Prostate gland (tissue), 2 donors: Measurements from ENCODE around the gene DNAH6. TPM values are rescaled to one million over a fixed set of nuclear protein-coding genes. Genes with fewer than 3 reads are reported as not detected.

Experiments used
- DNase-seq: peaks from one replicate; pipeline ENCODE4 v3.0.0-alpha.2; 2019; ENCODE audit warnings: low spot score
- H3K27ac ChIP-seq, 2 donors: fragments of 200-600 bp; sonication (generic); 2 replicates each; pipeline ENCODE4 v1.5.1; 2017 to 2019
- H3K27me3 ChIP-seq: fragments of 200-600 bp; sonication (generic); replicated peaks from 2 replicates; pipeline ENCODE4 v1.5.1; 2019; ENCODE audit not compliant: insufficient read depth
- H3K36me3 ChIP-seq, 2 donors: fragments of 200-600 bp; sonication (generic); 1 replicate in 1 of 2; 2 replicates in 1 of 2; pipeline versions ENCODE4 v1.5.1 to v1.8.1; 2017 to 2019
- H3K4me1 ChIP-seq: fragments of 200-600 bp; sonication (generic); replicated peaks from 2 replicates; pipeline ENCODE4 v1.5.1; 2019
- H3K4me3 ChIP-seq, 2 donors: fragments of 200-600 bp; sonication (generic); 2 replicates each; pipeline ENCODE4 v1.5.1; 2017 to 2019
- H3K9me3 ChIP-seq: fragments of 200-600 bp; sonication (generic); 2 replicates; pipeline ENCODE4 v1.5.1; 2017
- POLR2A ChIP-seq: fragments of 450-650 bp; IDR thresholded peaks from one replicate; pipeline ENCODE4 v1.6.1; 2016; ENCODE audit warnings: antibody characterized with exemption, mild to moderate bottlenecking
- POLR2AphosphoS5 ChIP-seq: sonication (generic); formaldehyde crosslinking; IDR thresholded peaks from one replicate; pipeline ENCODE4 v1.6.1; 2017; ENCODE audit warnings: antibody characterized with exemption
- WGBS: methylation state at CpG from one replicate; pipeline ENCODE4 v1.1.5; 2018; 5-methylcytosine and 5-hydroxymethylcytosine counted together
- intact Hi-C: fragments of 100-400 bp; cut with DNase I; formaldehyde crosslinking; loops from one replicate; pipeline ENCODE4 v1.14.2; 2022
- total RNA-seq, 2 donors: library from RNA; depleted of rRNA; stranded (reverse); fragments of >200 nt; gene quantifications; one replicate each; pipeline ENCODE4 v1.1.0, GENCODE V29; 2016
- TF ChIP-seq, protein P1 (sequence below), 4 experiments: fragments of 200-600 bp in 2 of 4; fragments of 450-650 bp in 2 of 4; sonication (generic) in 2 of 4; IDR thresholded peaks; 1 replicate in 3 of 4; 2 replicates in 1 of 4; pipeline ENCODE4 v1.5.1; 2016 to 2019; ENCODE audit warnings: antibody characterized with exemption in 4 of 4, mild to moderate bottlenecking in 2 of 4, moderate library complexity in 2 of 4

The DNAH6 gene
- total RNA-seq, 2 donors from 2014 or later: 1.1 to 4.9 TPM

DNA sequence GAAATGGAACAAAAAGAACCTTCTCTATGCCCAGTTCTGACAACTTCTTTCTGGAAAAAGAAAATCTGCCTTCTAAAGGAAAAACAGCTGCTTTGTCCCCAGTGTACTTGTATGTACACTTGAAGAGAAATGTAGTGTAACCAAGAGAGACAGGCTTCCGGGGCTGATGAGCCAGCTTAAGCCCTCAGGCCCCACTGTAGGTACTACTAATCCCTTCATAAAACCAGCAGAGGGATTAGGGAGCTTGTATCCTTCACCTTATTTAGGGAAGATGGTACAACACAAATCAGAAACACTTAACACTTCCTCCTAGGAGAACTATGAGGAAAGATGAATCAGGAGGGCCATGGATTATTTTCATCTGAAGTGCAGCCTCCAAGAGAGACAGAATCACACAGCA is 38.4 kb upstream of the DNAH6 start:
- intact Hi-C loops: no loop called here
- H3K4me1 ChIP-seq: no peaks in the 10 kb centered on the region
- DNase-seq: no peak
- no peaks in the 10 kb centered on the region for H3K9me3 ChIP-seq
- H3K27ac ChIP-seq: no peak overlapping the region
- WGBS: 85% methylated on average over 1 of the region's 1 CpG
- TF ChIP-seq, protein P1, sequence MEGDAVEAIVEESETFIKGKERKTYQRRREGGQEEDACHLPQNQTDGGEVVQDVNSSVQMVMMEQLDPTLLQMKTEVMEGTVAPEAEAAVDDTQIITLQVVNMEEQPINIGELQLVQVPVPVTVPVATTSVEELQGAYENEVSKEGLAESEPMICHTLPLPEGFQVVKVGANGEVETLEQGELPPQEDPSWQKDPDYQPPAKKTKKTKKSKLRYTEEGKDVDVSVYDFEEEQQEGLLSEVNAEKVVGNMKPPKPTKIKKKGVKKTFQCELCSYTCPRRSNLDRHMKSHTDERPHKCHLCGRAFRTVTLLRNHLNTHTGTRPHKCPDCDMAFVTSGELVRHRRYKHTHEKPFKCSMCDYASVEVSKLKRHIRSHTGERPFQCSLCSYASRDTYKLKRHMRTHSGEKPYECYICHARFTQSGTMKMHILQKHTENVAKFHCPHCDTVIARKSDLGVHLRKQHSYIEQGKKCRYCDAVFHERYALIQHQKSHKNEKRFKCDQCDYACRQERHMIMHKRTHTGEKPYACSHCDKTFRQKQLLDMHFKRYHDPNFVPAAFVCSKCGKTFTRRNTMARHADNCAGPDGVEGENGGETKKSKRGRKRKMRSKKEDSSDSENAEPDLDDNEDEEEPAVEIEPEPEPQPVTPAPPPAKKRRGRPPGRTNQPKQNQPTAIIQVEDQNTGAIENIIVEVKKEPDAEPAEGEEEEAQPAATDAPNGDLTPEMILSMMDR (IDR thresholded peaks at IDR 0.05): no peak
- TF ChIP-seq POLR2A: no peak
- no peak for TF ChIP-seq POLR2AphosphoS5
- H3K4me3 ChIP-seq: no peak overlapping the region
- H3K27me3 ChIP-seq: no peaks in the 10 kb centered on the region
- H3K36me3 ChIP-seq: no peaks in the 10 kb centered on the region

DNA sequence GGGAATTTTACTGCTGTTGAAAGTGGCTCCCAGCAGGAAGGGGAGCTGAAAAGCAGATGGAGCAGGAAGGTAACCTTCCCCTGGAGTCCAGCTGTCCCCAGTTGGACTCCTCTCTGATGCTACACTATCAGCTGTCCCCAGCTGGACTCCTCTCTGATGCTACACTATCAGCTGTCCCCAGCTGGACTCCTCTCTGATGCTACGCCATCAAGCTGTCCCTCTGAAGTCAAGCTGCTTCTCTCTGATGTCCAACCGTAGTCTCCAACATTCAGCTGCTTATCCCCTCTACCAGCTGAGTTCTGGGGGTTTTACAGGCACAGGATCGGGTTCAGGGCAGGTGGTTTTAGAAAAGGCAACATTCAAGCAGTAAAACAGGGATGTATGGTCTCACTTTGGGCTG is 37.4 kb upstream of the DNAH6 start:
- DNase-seq: no peak
- H3K36me3 ChIP-seq: no peaks in the 10 kb centered on the region

DNA sequence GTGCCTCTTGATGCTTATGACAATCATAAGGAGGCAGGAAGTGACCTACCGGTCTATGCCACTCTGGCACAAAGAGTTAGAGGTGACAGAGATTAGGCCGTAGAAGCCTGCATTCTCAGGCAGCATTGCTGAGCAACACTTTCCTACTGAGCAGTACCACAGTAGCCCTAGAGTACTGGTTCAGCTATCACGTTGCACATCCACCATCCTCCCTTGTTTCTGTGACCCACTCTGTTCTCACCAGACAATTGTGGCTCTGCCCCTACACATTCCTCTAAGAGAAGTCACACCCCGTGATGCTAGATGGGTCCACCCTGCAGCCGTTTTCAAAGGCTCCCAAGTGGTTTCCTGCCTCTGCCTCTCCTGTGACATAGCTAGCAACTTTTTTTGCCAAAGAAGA is 34.6 kb upstream of the DNAH6 start:
- Histone ChIP-seq H3K27ac (no peak overlapping the region), H3K27me3 (no peaks in the 10 kb centered on the region), H3K36me3 (no peaks in the 10 kb centered on the region), H3K4me3 (no peak overlapping the region), H3K9me3 (no peaks in the 10 kb centered on the region), H3K4me1 (no peaks in the 10 kb centered on the region)
- DNase-seq: no peak
- 41% methylated on average over 5 of the region's 5 CpGs for WGBS
- TF ChIP-seq POLR2AphosphoS5 (no peak), POLR2A (no peak)
- TF ChIP-seq, protein P1 (IDR thresholded peaks at IDR 0.05): no peak
- intact Hi-C loops: no loop called here

More for the DNA sequence above, 37.4 kb upstream of the DNAH6 start:
- H3K4me1 ChIP-seq: no peaks in the 10 kb centered on the region
- H3K27ac ChIP-seq: no peak overlapping the region
- H3K27me3 ChIP-seq: no peaks in the 10 kb centered on the region
- 97% methylated on average over 3 of the region's 3 CpGs for WGBS
- no peaks in the 10 kb centered on the region for H3K9me3 ChIP-seq
- no peak for TF ChIP-seq POLR2AphosphoS5
- no peak for TF ChIP-seq POLR2A
- TF ChIP-seq, protein P1 (IDR thresholded peaks at IDR 0.05): no peak
- intact Hi-C loops: no loop called here
- no peak overlapping the region for H3K4me3 ChIP-seq

DNA sequence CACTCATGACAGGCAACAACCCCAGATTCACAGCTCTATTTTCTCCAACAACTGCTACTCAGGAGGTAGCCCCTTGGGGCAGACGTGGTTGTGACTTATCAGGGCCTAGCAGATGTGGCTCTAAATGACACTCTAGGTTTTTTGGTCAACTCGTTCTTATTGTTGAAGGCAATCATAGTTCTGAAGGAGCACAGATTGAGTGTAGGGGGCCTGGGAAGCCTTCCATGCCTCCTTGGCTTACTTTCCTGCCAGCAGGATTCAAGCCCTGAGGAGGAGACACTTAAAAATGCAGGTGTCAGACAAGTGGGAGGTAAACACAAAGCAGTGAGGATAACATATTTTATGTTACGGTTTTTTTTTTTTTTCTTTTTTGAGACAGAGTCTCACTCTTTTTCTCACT is 33.7 kb upstream of the DNAH6 start:
- WGBS: 49% methylated on average over 3 of the region's 3 CpGs
- TF ChIP-seq, protein P1 (IDR thresholded peaks at IDR 0.05): no peak
- TF ChIP-seq POLR2A (no peak), POLR2AphosphoS5 (no peak)
- no peaks in the 10 kb centered on the region for H3K9me3 ChIP-seq

DNA sequence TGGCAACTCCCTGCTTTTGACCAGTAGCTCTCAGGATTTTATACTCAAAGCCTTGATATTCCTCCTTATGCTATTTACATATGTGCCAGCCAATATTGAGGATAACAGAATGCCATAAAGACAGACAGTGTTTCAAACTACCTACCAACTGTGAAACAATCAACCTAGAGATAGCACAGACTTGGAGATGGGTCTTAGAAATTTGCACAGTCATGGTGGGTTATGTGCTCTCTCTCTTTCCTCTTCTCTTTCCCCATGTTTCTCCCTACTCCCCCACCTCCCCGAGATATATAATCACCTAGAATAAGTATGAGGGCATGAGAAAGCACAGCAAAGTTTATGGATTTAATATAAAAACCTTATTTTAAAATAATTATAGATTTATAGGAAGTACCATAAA is 33.0 kb upstream of the DNAH6 start:
- H3K4me3 ChIP-seq: no peak overlapping the region
- DNase-seq: no peak
- 86% methylated on average over 1 of the region's 1 CpG for WGBS
- no peak for TF ChIP-seq POLR2A
- TF ChIP-seq, protein P1 (IDR thresholded peaks at IDR 0.05): no peak
- H3K27me3 ChIP-seq: no peaks in the 10 kb centered on the region
- intact Hi-C loops: no loop called here
- no peaks in the 10 kb centered on the region for H3K36me3 ChIP-seq
- no peak overlapping the region for H3K27ac ChIP-seq
- no peaks in the 10 kb centered on the region for H3K4me1 ChIP-seq
- H3K9me3 ChIP-seq: no peaks in the 10 kb centered on the region

More for the DNA sequence above, 33.7 kb upstream of the DNAH6 start:
- Histone ChIP-seq H3K4me3 (no peak overlapping the region), H3K4me1 (no peaks in the 10 kb centered on the region), H3K36me3 (no peaks in the 10 kb centered on the region), H3K27me3 (no peaks in the 10 kb centered on the region), H3K27ac (no peak overlapping the region)
- DNase-seq: no peak
- intact Hi-C loops: no loop called here
